Endothelial cell of umbilical vein (primary cell): ENCODE data around the gene NEMP2. TPM values are rescaled to one million over a fixed set of nuclear protein-coding genes. Genes with fewer than 3 reads are reported as not detected.

Source experiments
- BruUV-seq: library from RNA; stranded (reverse); fragments of 400-500 nt; replicated peaks from 2 replicates; lab custom pipeline; 2021; lab: Mats Ljungman, UMichigan
- CTCF ChIA-PET: fragments of 300-600, 350-600 bp; sonication (Branson Sonifier 250); formaldehyde crosslinking; loops from one replicate; lab custom pipeline; 2021; ENCODE audit warnings: antibody characterized with exemption, inconsistent platforms; lab: Charles Lee
- POLR2A ChIA-PET: fragments of 300-600, 350-600 bp; sonication (Branson Sonifier 250); formaldehyde crosslinking; loops from one replicate; lab custom pipeline; 2021; ENCODE audit warnings: antibody characterized with exemption, inconsistent platforms; lab: Charles Lee
- DNase-seq: peaks from one replicate; pipeline ENCODE4 v3.0.0-alpha.2; 2011; ENCODE audit warnings: low read depth, low spot score
- FAIRE-seq: peaks from 2 replicates; lab custom pipeline; 2011; peaks lifted over from hg19 to GRCh38; lab: Jason Lieb, UNC
- H2AFZ ChIP-seq: 2 replicates; pipeline ENCODE4 v1.6.0; 2012; ENCODE audit warnings: low read depth, low read length, control low read depth, inconsistent platforms
- H3K27ac ChIP-seq: 2 replicates; pipeline ENCODE4 v1.5.1; 2011; ENCODE audit warnings: low read depth, mild to moderate bottlenecking, control low read depth, low read length, moderate library complexity; ENCODE audit not compliant: insufficient read depth
- H3K27me3 ChIP-seq, 2 experiments: 2 replicates each; pipeline versions ENCODE4 v1.6.0 to v1.6.1; 2011; ENCODE audit warnings: low read length in 2 of 2, mixed read lengths in 1 of 2; ENCODE audit not compliant: control insufficient read depth in 2 of 2, insufficient read depth in 2 of 2
- H3K36me3 ChIP-seq, 2 experiments: 2 replicates in 1 of 2; 3 replicates in 1 of 2; pipeline ENCODE4 v1.5.1; 2011; ENCODE audit warnings: low read length in 2 of 2, mild to moderate bottlenecking in 1 of 2, moderate library complexity in 1 of 2; ENCODE audit not compliant: control insufficient read depth in 2 of 2, insufficient read depth in 2 of 2; ENCODE audit errors: extremely low read depth in 1 of 2
- H3K4me1 ChIP-seq: 3 replicates; pipeline ENCODE4 v1.5.1; 2011; ENCODE audit warnings: mild to moderate bottlenecking, low read length; ENCODE audit not compliant: control insufficient read depth, insufficient read depth; ENCODE audit errors: extremely low read depth
- H3K4me2 ChIP-seq: 2 replicates; pipeline ENCODE4 v1.6.1; 2011; ENCODE audit warnings: low read length, control low read depth, mixed read lengths; ENCODE audit not compliant: insufficient read depth
- H3K4me3 ChIP-seq, 3 experiments: fragments of 200-600 bp in 1 of 3; sonication (generic), shearing (Covaris generic) in 1 of 3; replicated peaks in 1 of 3; 2 replicates each; pipeline ENCODE4 v1.5.1; 2011 to 2016; ENCODE audit warnings: control low read depth in 3 of 3, low read length in 3 of 3, mild to moderate bottlenecking in 2 of 3, inconsistent platforms in 1 of 3, low read depth in 1 of 3, moderate library complexity in 1 of 3; ENCODE audit not compliant: insufficient read depth in 1 of 3
- H3K79me2 ChIP-seq: 2 replicates; pipeline ENCODE4 v1.6.0; 2012; ENCODE audit warnings: low read length, inconsistent platforms; ENCODE audit not compliant: control insufficient read depth, insufficient read depth
- H3K9ac ChIP-seq: replicated peaks from 2 replicates; pipeline ENCODE3; 2011; ENCODE audit warnings: low read length, control low read depth; ENCODE audit not compliant: insufficient read depth; ENCODE audit errors: extremely low read depth
- H3K9me1 ChIP-seq: replicated peaks from 3 replicates; pipeline ENCODE4 v1.6.0; 2011; ENCODE audit warnings: mild to moderate bottlenecking, low read length; ENCODE audit not compliant: control insufficient read depth, insufficient read depth; ENCODE audit errors: extremely low read depth
- H3K9me3 ChIP-seq: replicated peaks from 2 replicates; pipeline ENCODE4 v1.5.1; 2012; ENCODE audit warnings: low read length, inconsistent platforms; ENCODE audit not compliant: control insufficient read depth, insufficient read depth
- H4K20me1 ChIP-seq: replicated peaks from 2 replicates; pipeline ENCODE3; 2011; ENCODE audit warnings: mild to moderate bottlenecking, low read length; ENCODE audit not compliant: control insufficient read depth, insufficient read depth; ENCODE audit errors: extremely low read depth
- EZH2 ChIP-seq: IDR thresholded peaks from 2 replicates; pipeline ENCODE4 v1.6.1; 2012; ENCODE audit warnings: borderline replicate concordance, low read depth, mild to moderate bottlenecking, moderate library complexity, low read length, inconsistent platforms; ENCODE audit not compliant: severe bottlenecking
- FOS ChIP-seq: IDR thresholded peaks from 2 replicates; pipeline ENCODE4 v1.6.1; 2011; ENCODE audit warnings: mild to moderate bottlenecking, low read length, moderate library complexity, borderline replicate concordance; ENCODE audit not compliant: insufficient read depth
- GATA2 ChIP-seq: IDR thresholded peaks from 2 replicates; pipeline ENCODE4 v1.7.0; 2011; ENCODE audit warnings: low read depth, mild to moderate bottlenecking, moderate library complexity, mixed read lengths, low read length; ENCODE audit not compliant: insufficient read length, insufficient read depth
- JUN ChIP-seq: IDR thresholded peaks from 2 replicates; pipeline ENCODE4 v1.6.1; 2011; ENCODE audit warnings: borderline replicate concordance, low read depth; ENCODE audit not compliant: insufficient read length, insufficient read depth
- MYC ChIP-seq: IDR thresholded peaks from one replicate; pipeline ENCODE4 v1.6.1; 2011; ENCODE audit warnings: mild to moderate bottlenecking, low read depth, low read length
- POLR2A ChIP-seq: IDR thresholded peaks from 2 replicates; pipeline ENCODE4 v1.6.1; 2012; ENCODE audit warnings: low read depth, mild to moderate bottlenecking, control low read depth, low read length
- POLR2AphosphoS5 ChIP-seq: IDR thresholded peaks from 2 replicates; pipeline ENCODE4 v1.6.1; 2012; ENCODE audit warnings: low read depth, mild to moderate bottlenecking, control low read depth, low read length, moderate library complexity; ENCODE audit not compliant: insufficient read depth
- dilution Hi-C: fragments of 300-500 bp; cut with MboI; formaldehyde crosslinking; loops from one replicate; pipeline ENCODE4 v1.15.0; 2019; ENCODE audit warnings: low sequenced_read_pairs; ENCODE audit not compliant: extremely low pct_ligation_motif_present
- intact Hi-C: fragments of 100-400 bp; cut with micrococcal nuclease; formaldehyde crosslinking; loops from one replicate; pipeline ENCODE4 v1.10.0; 2022
- polyA plus RNA-seq, 4 experiments: library from polyadenylated mRNA; depleted of rRNA in 3 of 4; stranded (reverse) in 3 of 4; unstranded in 1 of 4; fragments of >200 nt; gene quantifications; 2 replicates each; pipeline versions ENCODE4 v1.2.1 to v1.2.3, GENCODE V29; 2011 to 2012; ENCODE audit warnings: missing spikeins in 1 of 4
- total RNA-seq: library from RNA; stranded (reverse); gene quantifications from 2 replicates; pipeline ENCODE4 v1.2.3, GENCODE V29; 2021
- TF ChIP-seq, protein P1 (sequence below): IDR thresholded peaks from 2 replicates; pipeline ENCODE4 v1.6.1; 2011; ENCODE audit not compliant: insufficient read depth, insufficient read length
- TF ChIP-seq, protein P2 (sequence below), 2 donors: IDR thresholded peaks; 1 replicate in 1 of 2; 2 replicates in 1 of 2; pipeline ENCODE4 v1.5.1; 2011; ENCODE audit warnings: low read length in 2 of 2, mild to moderate bottlenecking in 2 of 2, moderate library complexity in 2 of 2, control low read depth in 1 of 2, inconsistent platforms in 1 of 2, low read depth in 1 of 2; ENCODE audit not compliant: insufficient read depth in 1 of 2; ENCODE audit errors: extremely low read depth in 1 of 2

NEMP2 gene
- total and polyA plus RNA-seq, 2 donors (not counting 3 experiments of a cell fraction or from before 2014, with no cell fraction given), result 3.1 to 8.4 TPM

DNA sequence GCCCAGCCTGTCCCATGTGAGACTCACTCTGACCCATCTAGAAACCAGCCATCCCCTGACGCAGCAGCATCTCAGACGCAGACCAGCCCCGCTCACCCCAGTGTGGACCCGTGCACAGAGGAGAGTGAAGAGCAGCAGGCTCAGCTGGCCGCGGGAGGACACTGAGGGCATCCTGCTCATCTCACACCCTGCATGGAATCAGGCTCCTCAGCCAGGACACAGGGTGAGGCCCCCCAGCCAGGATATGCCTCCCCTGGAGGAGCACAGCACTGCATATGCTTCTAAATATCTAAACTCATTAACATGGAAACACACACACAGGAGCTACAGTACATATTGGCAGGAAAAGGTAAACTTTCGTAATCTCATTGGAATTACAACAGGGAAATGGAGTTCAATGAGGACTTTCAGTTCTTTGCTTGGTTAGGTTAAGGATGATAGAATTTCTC is 34.4 kb downstream of the NEMP2 start:
- POLR2A ChIA-PET, result no interaction called here
- dilution Hi-C loops, result no loop called here
- Histone ChIP-seq H3K27ac (no peak overlapping the region), H3K4me2 (no peak overlapping the region), H3K4me1 (no peaks in the 10 kb centered on the region), H2AFZ (no peak overlapping the region), H3K9me1 (no peaks in the 10 kb centered on the region), H3K36me3 (no peaks in the 10 kb centered on the region), H3K9ac (no peak overlapping the region), H3K27me3 (no peaks in the 10 kb centered on the region), H3K79me2 (no peaks in the 10 kb centered on the region), H4K20me1 (no peaks in the 10 kb centered on the region), H3K9me3 (no peaks in the 10 kb centered on the region), H3K4me3 (no peak overlapping the region)
- FAIRE-seq (no peak), DNase-seq (no peak)
- intact Hi-C loops, result no loop called here
- CTCF ChIA-PET, result interaction anchor here (1.1 to 1.4 kb wide), 2 partner anchors 12 to 22 kb away, joined by 3 to 9 read pairs; no protein-coding TSS in a partner anchor
- no TSS peak for BruUV-seq
- TF ChIP-seq, protein P1, sequence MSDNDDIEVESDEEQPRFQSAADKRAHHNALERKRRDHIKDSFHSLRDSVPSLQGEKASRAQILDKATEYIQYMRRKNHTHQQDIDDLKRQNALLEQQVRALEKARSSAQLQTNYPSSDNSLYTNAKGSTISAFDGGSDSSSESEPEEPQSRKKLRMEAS, result no peak
- TF ChIP-seq POLR2A (no peak), GATA2 (no peak), POLR2AphosphoS5 (no peak), EZH2 (no peak), FOS (no peak), JUN (no peak), MYC (no peak)
- TF ChIP-seq, protein P2, sequence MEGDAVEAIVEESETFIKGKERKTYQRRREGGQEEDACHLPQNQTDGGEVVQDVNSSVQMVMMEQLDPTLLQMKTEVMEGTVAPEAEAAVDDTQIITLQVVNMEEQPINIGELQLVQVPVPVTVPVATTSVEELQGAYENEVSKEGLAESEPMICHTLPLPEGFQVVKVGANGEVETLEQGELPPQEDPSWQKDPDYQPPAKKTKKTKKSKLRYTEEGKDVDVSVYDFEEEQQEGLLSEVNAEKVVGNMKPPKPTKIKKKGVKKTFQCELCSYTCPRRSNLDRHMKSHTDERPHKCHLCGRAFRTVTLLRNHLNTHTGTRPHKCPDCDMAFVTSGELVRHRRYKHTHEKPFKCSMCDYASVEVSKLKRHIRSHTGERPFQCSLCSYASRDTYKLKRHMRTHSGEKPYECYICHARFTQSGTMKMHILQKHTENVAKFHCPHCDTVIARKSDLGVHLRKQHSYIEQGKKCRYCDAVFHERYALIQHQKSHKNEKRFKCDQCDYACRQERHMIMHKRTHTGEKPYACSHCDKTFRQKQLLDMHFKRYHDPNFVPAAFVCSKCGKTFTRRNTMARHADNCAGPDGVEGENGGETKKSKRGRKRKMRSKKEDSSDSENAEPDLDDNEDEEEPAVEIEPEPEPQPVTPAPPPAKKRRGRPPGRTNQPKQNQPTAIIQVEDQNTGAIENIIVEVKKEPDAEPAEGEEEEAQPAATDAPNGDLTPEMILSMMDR (IDR thresholded peaks at IDR 0.05; ENCODE audit: extremely low read depth in 1 of 2, insufficient read depth in 1 of 2, low read depth in 1 of 2, low read length in 2 of 2), result no peak
